Mammary epithelial cell (primary cell): ENCODE measurements around the gene TIMM17A.

Experiments
- CTCF ChIP-seq, 2 donors: IDR thresholded peaks in 1 of 2; conservative IDR thresholded peaks in 1 of 2; 2 replicates each; pipeline ENCODE4 v1.5.1; 2011 to 2012; ENCODE audit warnings: inconsistent platforms in 2 of 2, low read length in 2 of 2, mild to moderate bottlenecking in 2 of 2, control low read depth in 1 of 2, low read depth in 1 of 2; ENCODE audit not compliant: insufficient read depth in 1 of 2; ENCODE audit errors: extremely low read depth in 1 of 2
- EZH2 ChIP-seq: IDR thresholded peaks from 2 replicates; pipeline ENCODE4 v1.6.1; 2012; ENCODE audit warnings: low read length, inconsistent platforms, borderline replicate concordance

- TF ChIP-seq CTCF (conservative IDR thresholded peaks at IDR 0.05 in 1 of 2, IDR thresholded peaks at IDR 0.05 in 1 of 2; ENCODE audit: extremely low read depth in 1 of 2, insufficient read depth in 1 of 2, low read depth in 1 of 2, low read length in 2 of 2) (no peak), EZH2 (no peak)
Observed at GRCh38 chr1:201970334-201971159, 15.2 kb downstream of the TIMM17A start.
